ENCODE measurements around the gene CDK10.
"Not testable (repeated sequence)": the region's sequence is repeated elsewhere in the genome, so short reads cannot be mapped to it uniquely, and the experiment has no call there.

Gene CDK10

GRCh38 chr16:89687092-89687940 lies 827 bp downstream of the CDK10 start:
- FAIRE-seq: no peak
- TF ChIP-seq CTCF (IDR thresholded peaks at IDR 0.05; ENCODE audit: insufficient read depth, missing control alignments): no peak

GRCh38 chr16:89688395-89688794 lies 1.9 kb downstream of the CDK10 start:
- DNase-seq (ENCODE audit: insufficient read length, low spot score) (no peak), FAIRE-seq (no peak)
- no peak for TF ChIP-seq CTCF (IDR thresholded peaks at IDR 0.05; ENCODE audit: insufficient read depth, missing control alignments)

More at GRCh38 chr16:89687092-89687940, 827 bp downstream of the CDK10 start:
- DNase-seq (ENCODE audit: insufficient read length, low spot score): no peak

DNA sequence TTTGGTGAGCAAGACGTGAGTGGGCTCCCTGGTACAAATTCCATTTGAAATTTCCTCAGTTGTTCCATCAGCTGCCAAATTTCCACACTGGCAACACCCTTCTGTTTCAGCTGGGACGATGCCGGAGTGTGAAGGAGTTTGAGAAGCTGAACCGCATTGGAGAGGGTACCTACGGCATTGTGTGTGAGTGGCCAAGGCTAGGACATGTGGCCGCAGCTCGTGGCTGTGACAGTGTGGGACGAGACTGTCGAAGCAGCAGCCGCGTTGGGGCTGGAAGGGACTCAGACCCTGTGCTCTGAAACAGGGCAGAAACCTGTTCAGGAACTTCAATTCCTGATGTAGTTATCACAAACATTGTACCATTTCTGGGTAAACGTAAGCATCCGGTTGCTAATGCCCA lies 2.7 kb downstream of the CDK10 start:
- DNase-seq (ENCODE audit: insufficient read length, low spot score) (no peak), FAIRE-seq (no peak)
- TF ChIP-seq CTCF (IDR thresholded peaks at IDR 0.05; ENCODE audit: insufficient read depth, missing control alignments): no peak

GRCh38 chr16:89689621-89690020 lies 3.1 kb downstream of the CDK10 start:
- DNase-seq (ENCODE audit: insufficient read length, low spot score); FAIRE-seq: not testable (repeated sequence)

DNA sequence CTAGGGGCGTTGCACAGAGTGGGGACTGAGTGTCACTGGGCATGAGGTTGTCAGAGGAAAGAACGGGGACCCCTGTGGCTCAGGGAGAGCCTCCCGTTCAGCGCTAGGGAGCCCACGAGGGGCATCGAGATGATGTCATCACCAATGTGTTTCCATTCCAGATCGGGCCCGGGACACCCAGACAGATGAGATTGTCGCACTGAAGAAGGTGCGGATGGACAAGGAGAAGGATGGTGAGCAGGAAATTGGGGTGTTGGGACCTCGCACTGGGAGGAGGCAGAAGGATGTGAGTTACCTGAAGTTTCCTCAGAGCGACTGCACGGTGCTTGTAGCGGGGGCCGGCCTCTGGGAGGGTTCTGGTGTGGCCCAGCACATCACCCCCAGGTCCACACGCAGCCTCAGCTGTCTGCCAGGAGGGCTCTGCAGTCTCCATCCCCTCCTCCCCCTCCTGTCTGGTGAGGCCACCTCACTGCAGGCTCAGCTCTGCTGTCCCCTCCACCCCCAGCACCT lies 4.0 kb downstream of the CDK10 start:
- FAIRE-seq (no peak), DNase-seq (ENCODE audit: insufficient read length, low spot score) (no peak)
- TF ChIP-seq CTCF (IDR thresholded peaks at IDR 0.05; ENCODE audit: insufficient read depth, missing control alignments): no peak

- FAIRE-seq (no peak), DNase-seq (ENCODE audit: insufficient read length, low spot score) (no peak)
- no peak for TF ChIP-seq CTCF (IDR thresholded peaks at IDR 0.05; ENCODE audit: insufficient read depth, missing control alignments)
These were observed 4.9 kb downstream of the CDK10 start for GRCh38 chr16:89691231-89691985.

DNA sequence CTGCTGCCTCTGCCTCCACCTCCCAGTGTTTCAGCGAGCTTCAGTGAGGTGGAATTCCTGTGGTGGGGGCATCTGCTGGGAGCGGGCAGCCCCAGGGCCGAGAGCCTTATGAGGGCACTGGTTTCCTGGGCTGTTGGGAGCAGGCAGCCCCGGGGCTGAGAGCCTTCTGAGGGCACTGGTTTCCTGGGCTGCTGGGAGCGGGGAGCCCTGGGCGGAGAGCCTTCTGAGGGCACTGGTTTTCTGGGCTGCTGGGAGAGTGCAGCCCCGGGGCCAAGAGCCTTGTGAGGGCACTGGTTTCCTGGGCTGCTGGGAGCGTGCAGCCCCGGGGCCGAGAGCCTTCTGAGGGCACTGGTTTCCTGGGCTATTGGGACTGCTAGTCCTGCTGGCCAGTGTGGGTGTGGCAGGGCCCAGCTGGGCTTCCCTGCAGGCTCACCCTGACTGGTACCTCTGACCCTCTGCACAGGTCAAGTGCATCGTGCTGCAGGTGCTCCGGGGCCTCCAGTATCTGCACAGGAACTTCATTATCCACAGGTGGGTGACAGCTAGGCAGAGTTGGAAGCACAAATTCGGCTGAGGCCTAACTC lies 5.6 kb downstream of the CDK10 start:
- FAIRE-seq: no peak
- TF ChIP-seq CTCF (IDR thresholded peaks at IDR 0.05; ENCODE audit: insufficient read depth, missing control alignments): no peak
- DNase-seq (ENCODE audit: insufficient read length, low spot score): no peak

Data from D721Med (cell line).